Measurements from ENCODE around the gene CXCL8.
"Not testable (repeated sequence)": the region's sequence is repeated elsewhere in the genome, so short reads cannot be mapped to it uniquely, and the experiment has no call there.

- TF ChIP-seq, protein P1, sequence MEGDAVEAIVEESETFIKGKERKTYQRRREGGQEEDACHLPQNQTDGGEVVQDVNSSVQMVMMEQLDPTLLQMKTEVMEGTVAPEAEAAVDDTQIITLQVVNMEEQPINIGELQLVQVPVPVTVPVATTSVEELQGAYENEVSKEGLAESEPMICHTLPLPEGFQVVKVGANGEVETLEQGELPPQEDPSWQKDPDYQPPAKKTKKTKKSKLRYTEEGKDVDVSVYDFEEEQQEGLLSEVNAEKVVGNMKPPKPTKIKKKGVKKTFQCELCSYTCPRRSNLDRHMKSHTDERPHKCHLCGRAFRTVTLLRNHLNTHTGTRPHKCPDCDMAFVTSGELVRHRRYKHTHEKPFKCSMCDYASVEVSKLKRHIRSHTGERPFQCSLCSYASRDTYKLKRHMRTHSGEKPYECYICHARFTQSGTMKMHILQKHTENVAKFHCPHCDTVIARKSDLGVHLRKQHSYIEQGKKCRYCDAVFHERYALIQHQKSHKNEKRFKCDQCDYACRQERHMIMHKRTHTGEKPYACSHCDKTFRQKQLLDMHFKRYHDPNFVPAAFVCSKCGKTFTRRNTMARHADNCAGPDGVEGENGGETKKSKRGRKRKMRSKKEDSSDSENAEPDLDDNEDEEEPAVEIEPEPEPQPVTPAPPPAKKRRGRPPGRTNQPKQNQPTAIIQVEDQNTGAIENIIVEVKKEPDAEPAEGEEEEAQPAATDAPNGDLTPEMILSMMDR (IDR thresholded peaks at IDR 0.05): not testable (repeated sequence)
- TF ChIP-seq POLR2AphosphoS5 (IDR thresholded peaks at IDR 0.05; ENCODE audit: low read depth, low read length); REST (IDR thresholded peaks at IDR 0.05; ENCODE audit: insufficient read depth in 1 of 2, low read depth in 2 of 2, low read length in 1 of 2); TCF7L2 (IDR thresholded peaks at IDR 0.05; ENCODE audit: low read depth, low read length); SIN3A (IDR thresholded peaks at IDR 0.05; ENCODE audit: borderline replicate concordance, insufficient read depth, low read depth, low read length): not testable (repeated sequence)
Observed at GRCh38 chr4:73774406-73774805, 34.0 kb downstream of the CXCL8 start.

Measured in Panc1 (cell line).